Subcutaneous abdominal adipose tissue (tissue), 5 donors: ENCODE measurements around the gene SLC11A2.

Experiments
- H3K27ac ChIP-seq: one replicate; pipeline ENCODE4 v1.7.0; 2013; ENCODE audit warnings: low read depth, mild to moderate bottlenecking, inconsistent platforms, low read length, moderate library complexity
- H3K27me3 ChIP-seq, 5 donors: one replicate each; pipeline ENCODE4 v1.7.0; 2013; ENCODE audit warnings: low read length in 5 of 5, inconsistent platforms in 1 of 5; ENCODE audit not compliant: control insufficient read depth in 5 of 5, insufficient read depth in 4 of 5
- H3K36me3 ChIP-seq, 5 donors: one replicate each; pipeline ENCODE4 v1.7.0; 2013; ENCODE audit warnings: low read length in 5 of 5; ENCODE audit not compliant: control insufficient read depth in 5 of 5, insufficient read depth in 5 of 5
- H3K4me1 ChIP-seq, 5 donors: one replicate each; pipeline ENCODE4 v1.7.0; 2013; ENCODE audit warnings: low read length in 5 of 5, mild to moderate bottlenecking in 3 of 5, moderate library complexity in 1 of 5; ENCODE audit not compliant: control insufficient read depth in 5 of 5, insufficient read depth in 5 of 5
- H3K4me3 ChIP-seq, 5 donors: one replicate each; pipeline ENCODE4 v1.7.0; 2013; ENCODE audit warnings: low read length in 5 of 5, low read depth in 1 of 5
- H3K9ac ChIP-seq, 5 donors: one replicate each; pipeline ENCODE4 v1.7.0; 2013; ENCODE audit warnings: low read length in 5 of 5, mild to moderate bottlenecking in 4 of 5, moderate library complexity in 3 of 5
- H3K9me3 ChIP-seq, 5 donors: one replicate each; pipeline ENCODE4 v1.7.0; 2013; ENCODE audit warnings: low read length in 5 of 5; ENCODE audit not compliant: control insufficient read depth in 5 of 5
- donor health status: healthy.
- donor health status: healthy.
- donor health status: healthy.
- donor health status: healthy.
- donor health status: healthy.

The SLC11A2 gene

GRCh38 chr12:51000245-51000644 is 25.9 kb downstream of the SLC11A2 start:
- Histone ChIP-seq H3K9me3 (no peaks in the 10 kb centered on the region), H3K4me3 (no peak overlapping the region), H3K36me3 (peaks cover 18 to 60% (median 39%) of the 10 kb centered on the region in 5 donors), H3K27ac (no peak overlapping the region), H3K4me1 (peaks cover 0 to 7% (median 4%) of the 10 kb centered on the region in 5 donors), H3K27me3 (no peaks in the 10 kb centered on the region), H3K9ac (no peak overlapping the region)

- no peak overlapping the region for H3K27ac ChIP-seq
- H3K4me1 ChIP-seq, result peaks cover 0 to 7% (median 4%) of the 10 kb centered on the region in 5 donors
- H3K27me3 ChIP-seq, result no peaks in the 10 kb centered on the region
- H3K4me3 ChIP-seq, result no peak overlapping the region
- no peaks in the 10 kb centered on the region for H3K9me3 ChIP-seq
- peaks cover 18 to 60% (median 40%) of the 10 kb centered on the region in 5 donors for H3K36me3 ChIP-seq
- no peak overlapping the region for H3K9ac ChIP-seq
These were observed 27.1 kb downstream of the SLC11A2 start for GRCh38 chr12:50999093-50999492.

- H3K36me3 ChIP-seq, result peaks cover 39 to 83% (median 58%) of the 10 kb centered on the region in 5 donors
- H3K27me3 ChIP-seq, result no peaks in the 10 kb centered on the region
- H3K4me1 ChIP-seq, result peaks cover 0 to 3% (median 0%) of the 10 kb centered on the region in 5 donors
- H3K9ac ChIP-seq, result no peak overlapping the region
- H3K9me3 ChIP-seq, result no peaks in the 10 kb centered on the region
- H3K27ac ChIP-seq, result no peak overlapping the region
- no peak overlapping the region for H3K4me3 ChIP-seq
These were observed 33.4 kb downstream of the SLC11A2 start for GRCh38 chr12:50992819-50993218.

- Histone ChIP-seq H3K9ac (no peak overlapping the region), H3K9me3 (no peaks in the 10 kb centered on the region), H3K27me3 (no peaks in the 10 kb centered on the region), H3K27ac (no peak overlapping the region), H3K4me1 (peaks cover 2 to 13% (median 6%) of the 10 kb centered on the region in 5 donors), H3K4me3 (no peak overlapping the region), H3K36me3 (peaks cover 39 to 72% (median 52%) of the 10 kb centered on the region in 5 donors)
These were observed 34.9 kb downstream of the SLC11A2 start for GRCh38 chr12:50991291-50991690.

- Histone ChIP-seq H3K9ac (no peak overlapping the region), H3K36me3 (peaks cover 37 to 67% (median 49%) of the 10 kb centered on the region in 5 donors), H3K9me3 (no peaks in the 10 kb centered on the region), H3K4me3 (no peak overlapping the region), H3K27ac (no peak overlapping the region), H3K27me3 (no peaks in the 10 kb centered on the region), H3K4me1 (peaks cover 2 to 16% (median 11%) of the 10 kb centered on the region in 5 donors)
These were observed 35.4 kb downstream of the SLC11A2 start for GRCh38 chr12:50990791-50991190.

- no peaks in the 10 kb centered on the region for H3K27me3 ChIP-seq
- H3K27ac ChIP-seq, result no peak overlapping the region
- no peak overlapping the region for H3K9ac ChIP-seq
- H3K4me1 ChIP-seq, result peaks cover 2 to 22% (median 17%) of the 10 kb centered on the region in 5 donors
- no peak overlapping the region for H3K4me3 ChIP-seq
- peaks cover 31 to 62% (median 43%) of the 10 kb centered on the region in 5 donors for H3K36me3 ChIP-seq
- no peaks in the 10 kb centered on the region for H3K9me3 ChIP-seq
These were observed 35.9 kb downstream of the SLC11A2 start for GRCh38 chr12:50990147-50990727.

- H3K4me1 ChIP-seq, result peaks cover 2 to 32% (median 27%) of the 10 kb centered on the region in 5 donors
- no peaks in the 10 kb centered on the region for H3K9me3 ChIP-seq
- H3K27me3 ChIP-seq, result no peaks in the 10 kb centered on the region
- no peak overlapping the region for H3K27ac ChIP-seq
- no peak overlapping the region for H3K4me3 ChIP-seq
- peaks cover 26 to 50% (median 35%) of the 10 kb centered on the region in 5 donors for H3K36me3 ChIP-seq
- no peak overlapping the region for H3K9ac ChIP-seq
These were observed 37.3 kb downstream of the SLC11A2 start for GRCh38 chr12:50988871-50989270.

GRCh38 chr12:50988051-50988450 is 38.1 kb downstream of the SLC11A2 start:
- H3K9me3 ChIP-seq, result no peaks in the 10 kb centered on the region
- H3K27ac ChIP-seq, result no peak overlapping the region
- H3K27me3 ChIP-seq, result no peaks in the 10 kb centered on the region
- H3K4me3 ChIP-seq, result no peak overlapping the region
- H3K4me1 ChIP-seq, result peaks cover 2 to 32% (median 27%) of the 10 kb centered on the region in 5 donors
- peaks cover 26 to 50% (median 35%) of the 10 kb centered on the region in 5 donors for H3K36me3 ChIP-seq
- no peak overlapping the region for H3K9ac ChIP-seq

- Histone ChIP-seq H3K36me3 (peaks cover 25 to 42% (median 34%) of the 10 kb centered on the region in 5 donors), H3K9ac (peak overlapping the region in 2 of 5 donors; percentile 25 to 30), H3K4me3 (no peak overlapping the region), H3K27ac (peak overlapping the region; percentile 85), H3K4me1 (peaks cover 2 to 29% (median 27%) of the 10 kb centered on the region in 5 donors), H3K9me3 (no peaks in the 10 kb centered on the region), H3K27me3 (no peaks in the 10 kb centered on the region)
These were observed 39.0 kb downstream of the SLC11A2 start for GRCh38 chr12:50986966-50987737.

GRCh38 chr12:50985322-50985721 is 40.9 kb downstream of the SLC11A2 start:
- Histone ChIP-seq H3K36me3 (peaks cover 10 to 24% (median 20%) of the 10 kb centered on the region in 5 donors), H3K4me3 (no peak overlapping the region), H3K27me3 (no peaks in the 10 kb centered on the region), H3K9ac (peak overlapping the region in 4 of 5 donors; percentile 3 to 76 (median 22)), H3K4me1 (peaks cover 2 to 29% (median 27%) of the 10 kb centered on the region in 5 donors), H3K27ac (peak overlapping the region; percentile 85), H3K9me3 (no peaks in the 10 kb centered on the region)
